ENCODE results near the gene SLC29A2. TPM values are rescaled to one million over a fixed set of nuclear protein-coding genes. Genes with fewer than 3 reads are reported as not detected.

SLC29A2 gene, protein sequence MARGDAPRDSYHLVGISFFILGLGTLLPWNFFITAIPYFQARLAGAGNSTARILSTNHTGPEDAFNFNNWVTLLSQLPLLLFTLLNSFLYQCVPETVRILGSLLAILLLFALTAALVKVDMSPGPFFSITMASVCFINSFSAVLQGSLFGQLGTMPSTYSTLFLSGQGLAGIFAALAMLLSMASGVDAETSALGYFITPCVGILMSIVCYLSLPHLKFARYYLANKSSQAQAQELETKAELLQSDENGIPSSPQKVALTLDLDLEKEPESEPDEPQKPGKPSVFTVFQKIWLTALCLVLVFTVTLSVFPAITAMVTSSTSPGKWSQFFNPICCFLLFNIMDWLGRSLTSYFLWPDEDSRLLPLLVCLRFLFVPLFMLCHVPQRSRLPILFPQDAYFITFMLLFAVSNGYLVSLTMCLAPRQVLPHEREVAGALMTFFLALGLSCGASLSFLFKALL
- total RNA-seq, result 0.16 and 1.3 TPM in 2 replicates

DNA sequence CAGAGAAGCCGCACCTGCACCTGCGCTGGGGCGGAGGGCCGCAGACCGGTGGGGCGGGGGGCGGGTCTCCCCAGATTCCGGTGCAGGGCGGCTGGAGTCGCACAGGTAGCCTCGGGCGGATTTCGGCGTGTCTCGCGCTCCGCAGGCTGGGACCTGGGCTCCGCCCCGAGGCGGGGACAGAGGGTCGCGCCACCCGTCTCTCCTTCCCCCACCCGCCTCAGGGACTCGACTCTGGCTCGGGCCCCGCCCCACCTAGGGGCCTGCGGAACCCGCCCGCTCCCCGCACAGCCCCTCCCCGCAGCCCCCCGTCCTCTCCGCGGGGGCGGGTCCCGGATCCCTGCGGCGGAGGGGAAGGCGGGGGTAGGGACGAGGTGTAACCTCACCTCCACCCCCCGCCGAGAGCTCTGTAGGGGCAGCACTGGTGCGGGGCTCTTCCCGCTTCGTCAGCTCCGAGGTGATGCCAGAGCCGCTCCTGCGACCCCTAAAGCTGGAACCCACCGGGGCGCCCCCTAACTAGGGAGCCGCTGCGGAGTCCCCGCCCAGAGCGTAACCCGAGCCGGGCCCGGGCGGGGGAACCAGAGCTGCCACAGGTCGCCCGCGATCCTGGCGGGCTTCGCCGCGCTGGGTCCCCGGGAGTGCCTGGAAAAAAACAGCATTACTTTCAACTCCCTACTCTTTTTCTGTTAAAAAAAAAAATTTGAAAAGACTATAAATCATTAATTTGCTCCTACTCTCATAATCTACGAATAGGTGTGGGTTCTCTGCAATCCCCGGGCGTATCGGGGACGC, at the start of gene SLC29A2:
SLC29A2 (minus strand) TSS at position 134 of the 789 bp plus-strand sequence. CDS start 169 bp downstream, outside the sequence.

DNA sequence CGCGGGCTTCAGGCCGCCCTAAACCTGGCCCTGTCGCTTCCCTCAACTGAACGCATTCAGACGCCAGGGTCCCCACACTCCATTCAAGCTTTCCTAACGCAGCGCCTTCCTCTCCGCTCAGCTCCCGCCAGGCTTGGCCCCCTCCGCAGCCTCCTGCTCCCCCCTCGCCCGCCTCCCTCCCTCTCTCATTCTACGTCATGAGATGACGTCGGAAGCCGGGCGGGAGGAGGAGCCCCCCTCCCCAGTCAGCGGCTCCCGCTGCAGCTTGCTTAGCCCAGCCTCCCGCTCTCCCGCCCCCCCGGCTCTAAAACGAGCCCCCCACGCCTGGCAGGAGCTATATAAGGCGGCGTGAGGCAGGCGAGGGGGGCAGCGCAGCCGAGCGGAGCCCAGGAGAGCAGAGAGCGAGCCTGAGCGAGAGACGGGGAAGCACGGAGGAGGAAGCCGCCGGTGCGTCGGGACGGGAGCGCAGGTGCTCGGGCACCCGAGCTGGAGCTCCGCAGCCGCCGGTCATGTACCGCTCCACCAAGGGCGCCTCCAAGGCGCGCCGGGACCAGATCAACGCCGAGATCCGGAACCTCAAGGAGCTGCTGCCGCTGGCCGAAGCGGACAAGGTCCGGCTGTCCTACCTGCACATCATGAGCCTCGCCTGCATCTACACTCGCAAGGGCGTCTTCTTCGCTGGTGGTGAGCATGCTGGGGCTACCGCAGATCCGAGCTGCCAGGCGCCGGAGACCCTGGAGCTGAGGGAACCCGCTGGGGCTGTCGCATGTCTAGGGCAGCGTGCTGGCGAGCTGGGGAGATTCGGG, 49.3 kb upstream of the SLC29A2 start, which contains the start of gene NPAS4:
NPAS4 (plus strand) TSS at position 365 of the 806 bp plus-strand sequence; CDS start at position 510, 145 bp downstream.

DNA sequence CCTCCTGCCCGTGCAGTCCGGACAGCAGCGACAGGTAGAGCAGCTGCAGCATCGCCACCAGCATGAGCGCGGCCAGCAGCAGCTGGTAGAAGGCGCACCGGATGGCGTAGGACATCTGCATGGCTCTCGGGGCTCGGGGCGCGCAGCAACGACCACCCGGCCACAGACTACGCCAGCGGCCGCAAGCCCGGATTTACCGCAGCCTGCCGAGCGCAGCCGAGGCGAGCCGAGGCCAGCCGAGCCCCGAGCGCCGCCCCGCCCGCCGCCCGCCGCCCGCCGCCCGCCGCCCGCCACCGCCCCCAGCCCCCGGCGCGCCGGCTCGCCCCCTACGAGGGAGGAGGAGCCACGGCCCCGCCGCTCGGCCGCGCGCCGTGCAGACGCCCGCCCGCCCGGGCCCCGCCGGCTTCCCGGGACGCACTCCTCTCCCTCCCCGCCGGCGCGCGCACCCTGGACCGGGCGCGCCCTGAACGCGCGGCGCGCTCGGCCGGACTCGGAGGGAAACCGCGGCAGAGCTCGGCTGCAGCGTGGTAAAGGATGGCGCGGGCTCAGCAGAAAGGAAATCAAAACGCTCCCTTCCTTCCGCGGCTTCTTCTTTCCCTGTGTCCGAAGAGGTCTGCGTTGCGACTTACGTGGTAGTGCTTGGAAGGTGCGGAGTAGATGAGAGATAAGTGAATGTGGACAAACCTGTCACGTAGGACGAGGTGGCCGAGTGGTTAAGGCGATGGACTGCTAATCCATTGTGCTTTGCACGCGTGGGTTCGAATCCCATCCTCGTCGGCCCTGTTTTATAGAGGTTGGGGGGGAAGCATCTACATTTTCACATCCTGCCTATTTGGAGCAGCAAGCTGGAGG, 23.9 kb downstream of the SLC29A2 start, which contains the start of gene B4GAT1:
B4GAT1 (minus strand) TSS at position 205 of the 852 bp plus-strand sequence; CDS start at position 121, 84 bp downstream.

DNA sequence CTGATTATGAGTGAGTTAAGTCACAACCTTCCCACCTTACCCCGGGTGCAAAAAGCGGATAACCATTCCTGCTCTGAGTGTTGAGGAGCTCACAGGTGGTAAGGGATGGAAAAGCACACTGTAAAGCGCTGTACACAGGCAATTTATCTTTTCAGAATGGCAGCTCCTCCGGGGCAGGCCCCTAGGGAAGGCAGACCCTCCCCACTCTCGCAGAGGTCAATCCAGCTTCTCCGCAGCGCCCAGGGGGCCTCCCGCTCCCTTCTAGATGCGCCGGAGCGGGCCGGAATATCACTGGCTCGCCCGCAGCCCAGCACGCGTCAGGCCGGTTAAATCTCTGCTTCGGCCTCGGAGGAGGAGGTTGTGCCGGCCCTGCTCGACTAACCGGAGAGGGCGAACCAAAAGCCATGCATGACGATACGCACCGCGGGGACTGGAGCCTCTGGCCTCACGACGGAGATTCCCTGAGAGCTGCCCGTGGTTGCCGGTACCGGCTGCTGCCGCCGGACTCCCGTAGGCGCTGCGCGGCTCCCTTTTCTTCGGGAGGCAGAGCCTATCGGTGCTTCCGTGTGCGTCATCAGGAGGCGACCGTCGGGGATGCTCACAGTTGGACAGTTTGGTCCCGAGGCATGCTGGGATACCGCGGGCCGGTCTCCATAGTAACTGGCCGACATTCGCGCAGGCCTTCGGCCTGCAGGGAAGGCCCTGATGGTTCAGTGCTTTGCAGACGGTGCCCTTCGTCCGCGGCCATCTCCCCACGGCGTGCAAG, 26.8 kb downstream of the SLC29A2 start, which contains the start of gene BRMS1:
BRMS1 (minus strand) TSS at position 555 of the 766 bp plus-strand sequence. CDS start 2,870 bp downstream, outside the sequence.

DNA sequence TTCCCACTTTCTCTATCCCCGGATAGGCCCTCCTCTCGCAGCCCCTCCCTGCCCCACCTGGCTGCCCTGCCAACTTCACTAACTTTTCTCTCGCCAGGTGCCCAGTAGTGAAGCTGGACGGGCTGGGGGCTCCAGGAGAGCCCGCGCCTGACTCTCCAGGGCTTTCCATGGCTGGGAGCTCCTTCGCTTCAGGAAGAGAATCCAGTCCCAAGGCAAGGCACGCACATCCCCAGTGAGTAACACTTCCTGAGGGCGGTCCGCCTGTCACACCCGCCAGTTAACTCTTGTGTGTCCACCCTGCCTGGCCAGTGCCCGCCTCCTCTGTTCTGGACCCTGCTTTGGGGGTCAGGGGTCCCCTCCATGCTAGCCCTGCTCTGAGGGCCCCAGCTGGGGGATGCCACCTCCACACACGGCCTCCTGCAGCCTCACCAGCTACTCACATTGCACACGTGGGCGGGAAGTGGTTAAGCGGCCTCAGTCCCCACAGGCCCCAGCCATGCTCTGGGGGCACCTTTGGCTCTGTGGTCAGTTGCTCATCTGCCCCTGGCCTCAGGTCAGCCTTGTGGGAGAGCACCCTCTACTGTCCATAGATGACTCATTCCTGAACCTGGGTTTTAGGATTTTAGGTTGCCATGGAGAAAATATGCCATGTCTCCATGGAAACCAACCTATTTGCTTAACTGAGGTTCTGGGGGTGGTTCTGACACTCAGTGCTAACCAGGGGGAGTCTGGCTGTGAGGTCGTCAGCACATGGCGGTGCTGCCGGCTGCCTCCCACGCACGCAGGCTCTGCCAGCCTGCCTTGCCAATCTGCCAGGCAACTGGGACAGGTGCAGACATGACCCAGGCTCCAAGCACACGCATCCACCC, 35.1 kb downstream of the SLC29A2 start, which contains the start of gene RIN1:
RIN1 (minus strand) TSS at position 201 of the 869 bp plus-strand sequence; CDS start at position 169, 32 bp downstream.

DNA sequence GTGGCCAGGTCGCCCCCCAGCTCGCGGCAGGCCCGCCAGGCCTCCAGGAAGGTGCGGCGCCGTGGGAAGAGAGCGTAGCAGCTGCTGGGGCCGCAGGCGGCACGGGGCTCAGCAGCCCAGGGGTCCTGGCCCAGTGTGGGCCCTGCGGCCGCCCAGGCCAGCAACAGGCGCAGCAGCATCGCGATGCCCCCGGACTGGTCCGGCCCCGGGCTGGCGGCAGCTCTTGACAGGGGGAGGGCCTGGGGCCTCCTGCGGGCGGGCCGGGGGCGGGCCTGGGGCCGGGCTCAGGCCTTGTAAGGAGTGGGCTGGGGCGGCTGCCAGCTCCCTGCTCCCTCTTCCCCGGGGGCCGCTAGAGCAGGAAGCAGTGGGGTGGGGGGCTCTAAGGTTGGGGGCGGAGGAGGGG, 54.7 kb downstream of the SLC29A2 start, which contains the start of gene CD248:
CD248 (minus strand) TSS at position 196 of the 403 bp plus-strand sequence; CDS start at position 179, 17 bp downstream.

Other genes starting within 250 kb of the SLC29A2 start
- gene KLC2, start 114.1 kb downstream of the SLC29A2 start, total RNA-seq, result 11.2 and 25.1 TPM in 2 replicates
- 75.1 and 116 TPM in 2 replicates for gene RAB1B, start 103.1 kb downstream of the SLC29A2 start, total RNA-seq
- gene CNIH2, start 93.6 kb downstream of the SLC29A2 start, total RNA-seq, result not detected in 2 replicates
- 106 and 124 TPM in 2 replicates for gene YIF1A, start 82.6 kb downstream of the SLC29A2 start, total RNA-seq
- under 0.01 TPM in 1 of 2 replicates, not detected in the other for gene TMEM151A, start 79.9 kb downstream of the SLC29A2 start, total RNA-seq
- 0.25 and 1.3 TPM in 2 replicates for gene CD248, start 54.7 kb downstream of the SLC29A2 start, total RNA-seq
- gene RIN1, start 35.3 kb downstream of the SLC29A2 start, total RNA-seq, result 2.9 and 4.0 TPM in 2 replicates
- gene BRMS1, start 26.7 kb downstream of the SLC29A2 start, total RNA-seq, result 57.6 and 64.3 TPM in 2 replicates
- 13.4 and 23.8 TPM in 2 replicates for gene B4GAT1, start 24.1 kb downstream of the SLC29A2 start, total RNA-seq
- not detected in 2 replicates for gene NPAS4, start 49.3 kb upstream of the SLC29A2 start, total RNA-seq
- 34.9 and 46.1 TPM in 2 replicates for gene MRPL11, start 67.1 kb upstream of the SLC29A2 start, total RNA-seq
- gene PELI3, start 95.1 kb upstream of the SLC29A2 start, total RNA-seq, result 2.4 and 5.7 TPM in 2 replicates
- 52.9 and 65.8 TPM in 2 replicates for gene DPP3, start 108.7 kb upstream of the SLC29A2 start, total RNA-seq
- gene BBS1, start 138.9 kb upstream of the SLC29A2 start, total RNA-seq, result 12.5 and 26.4 TPM in 2 replicates
- gene ZDHHC24, start 174.3 kb upstream of the SLC29A2 start, total RNA-seq, result 8.9 and 17.6 TPM in 2 replicates
- gene ACTN3, start 175.1 kb upstream of the SLC29A2 start, total RNA-seq, result under 0.01 and 0.06 TPM in 2 replicates
- 16.7 and 31.8 TPM in 2 replicates for gene CTSF, start 196.8 kb upstream of the SLC29A2 start, total RNA-seq
- gene CCDC87, start 221.3 kb upstream of the SLC29A2 start, total RNA-seq, result under 0.01 and 0.13 TPM in 2 replicates
- 28.1 and 29.3 TPM in 2 replicates for gene CCS, start 221.4 kb upstream of the SLC29A2 start, total RNA-seq
- gene RBM14, start 244.9 kb upstream of the SLC29A2 start, total RNA-seq, result 19.6 and 34.4 TPM in 2 replicates